Erythroblast (primary cell): Measurements from ENCODE around the gene OR51E2.

ENCODE experiments used
- DNase-seq, 2 experiments: peaks; one replicate each; lab custom pipeline; 2025; lab: John Stamatoyannopoulos, UW
- GATA1 ChIP-seq: IDR thresholded peaks from 2 replicates; pipeline ENCODE4 v1.6.1; 2011; ENCODE audit warnings: low read depth, mild to moderate bottlenecking, control low read depth, low read length, moderate library complexity
- POLR2A ChIP-seq: IDR thresholded peaks from 2 replicates; pipeline ENCODE4 v1.6.1; 2011; ENCODE audit warnings: mild to moderate bottlenecking, low read length

The OR51E2 gene

DNA sequence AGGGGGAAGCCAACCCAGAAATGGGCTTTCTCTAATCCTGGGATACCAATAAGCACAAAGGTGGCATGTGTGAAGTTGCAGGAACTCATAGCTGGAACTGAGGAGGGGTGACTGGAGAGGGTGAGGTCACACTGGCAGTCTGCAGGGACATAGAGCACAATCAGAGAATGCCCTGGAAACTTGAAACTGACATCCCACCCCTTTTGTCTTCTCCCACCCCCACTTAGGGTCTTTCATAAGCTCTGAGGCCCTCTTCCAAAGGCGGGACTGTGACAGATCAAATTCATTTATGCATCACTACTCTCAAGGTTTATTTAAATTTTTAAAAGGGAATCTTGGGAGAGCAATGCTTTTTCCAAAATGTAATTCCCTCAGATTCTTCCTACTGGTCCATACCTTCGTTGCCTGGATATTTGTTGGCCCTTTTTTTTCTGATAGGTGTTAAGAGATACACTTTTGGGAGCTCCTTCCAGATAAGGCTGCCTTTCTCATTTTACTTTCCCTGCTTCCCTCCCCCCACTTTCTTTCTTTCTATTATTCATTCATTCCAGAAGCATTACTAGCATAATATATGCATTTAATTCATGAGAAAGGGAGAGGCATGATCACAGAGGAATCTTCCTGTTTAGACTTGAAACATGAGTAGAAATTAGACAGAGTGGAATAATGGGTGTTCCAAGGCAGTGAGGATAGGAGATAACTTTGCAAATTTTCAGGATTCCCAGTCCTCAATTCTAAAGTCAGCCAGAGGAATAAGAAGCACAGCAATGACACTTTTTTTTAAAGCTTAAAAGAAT is 14.8 kb downstream of the OR51E2 start:
- TF ChIP-seq POLR2A = no peak
- no peak for TF ChIP-seq GATA1
- no peak for DNase-seq

DNA sequence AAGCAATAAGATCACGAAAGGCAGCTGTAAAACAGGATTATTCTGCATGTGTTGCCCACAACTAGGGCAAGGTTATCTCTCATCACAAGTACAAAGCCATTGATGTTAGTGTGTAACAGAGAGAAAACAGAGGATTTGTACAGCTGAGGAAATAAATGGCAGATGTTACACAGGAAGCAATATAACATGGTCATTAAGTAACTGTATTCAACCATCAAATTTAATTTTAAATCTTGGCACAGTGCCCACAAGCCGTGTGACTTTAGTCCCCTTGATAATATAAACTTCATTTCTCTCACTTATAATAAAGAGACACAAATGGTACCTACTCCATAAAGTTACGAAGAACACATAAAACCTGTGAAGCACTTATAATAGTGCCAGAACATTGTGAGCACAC is 17.3 kb downstream of the OR51E2 start:
- no peak for DNase-seq
- TF ChIP-seq GATA1 = no peak
- no peak for TF ChIP-seq POLR2A

DNA sequence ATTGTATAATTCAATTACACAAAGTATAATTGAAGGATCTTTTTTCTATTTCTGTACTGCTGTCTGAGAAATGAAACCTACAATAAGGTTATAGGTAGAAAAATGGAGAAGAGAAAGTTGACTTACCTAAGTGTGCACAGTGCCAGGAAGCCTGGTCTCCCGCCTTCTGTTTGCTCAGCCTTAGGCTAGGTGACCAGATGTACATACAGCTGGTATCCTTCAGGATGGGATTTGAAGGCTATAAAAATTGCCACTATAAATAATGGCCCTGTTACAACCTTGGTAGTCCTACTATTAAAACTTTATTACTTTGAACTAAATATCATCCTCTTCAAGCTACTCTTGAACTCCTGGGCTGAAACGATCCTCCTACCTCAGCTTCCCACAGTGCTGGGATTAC is 19.7 kb downstream of the OR51E2 start:
- DNase-seq = no peak
- TF ChIP-seq GATA1 (no peak), POLR2A (no peak)

DNA sequence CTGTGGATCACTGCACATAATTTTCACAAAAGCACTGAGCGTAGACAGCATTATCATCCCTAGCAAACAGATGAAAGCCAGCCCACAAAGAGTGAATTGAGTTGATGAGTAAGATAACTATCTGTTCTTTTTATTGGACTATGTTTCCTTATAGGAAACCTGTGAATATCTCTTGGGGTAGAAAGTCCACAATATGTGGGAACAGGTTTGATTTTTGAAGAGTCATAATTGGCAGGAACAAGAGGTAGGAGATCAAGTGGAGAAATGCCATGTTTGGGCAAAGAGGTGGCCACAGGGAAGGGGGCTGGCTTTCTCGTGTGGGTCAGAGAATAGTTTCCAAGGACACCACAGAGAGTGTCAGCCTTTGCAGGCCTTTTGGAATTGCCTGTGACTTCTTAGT is 23.9 kb downstream of the OR51E2 start:
- DNase-seq = no peak
- TF ChIP-seq POLR2A = no peak
- no peak for TF ChIP-seq GATA1

DNA sequence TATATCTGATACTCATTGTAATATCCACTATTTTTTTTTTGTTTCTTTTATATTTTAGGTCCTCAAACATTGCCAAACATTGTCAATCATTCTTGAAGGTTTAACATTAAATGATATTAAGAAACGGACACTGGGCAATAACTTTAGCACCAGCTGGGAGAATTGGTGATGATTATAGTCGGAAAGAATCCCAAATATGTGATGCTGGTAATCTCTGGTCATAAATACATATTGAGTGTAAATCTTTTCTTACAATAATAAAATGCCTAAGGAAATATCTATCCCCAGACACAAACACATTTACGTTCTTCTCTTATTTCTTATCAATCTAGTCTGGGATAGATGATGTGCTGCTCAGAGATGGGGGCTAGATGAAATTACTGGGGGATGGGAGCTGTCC is 25.2 kb downstream of the OR51E2 start:
- no peak for DNase-seq
- TF ChIP-seq GATA1 (no peak), POLR2A (no peak)

DNA sequence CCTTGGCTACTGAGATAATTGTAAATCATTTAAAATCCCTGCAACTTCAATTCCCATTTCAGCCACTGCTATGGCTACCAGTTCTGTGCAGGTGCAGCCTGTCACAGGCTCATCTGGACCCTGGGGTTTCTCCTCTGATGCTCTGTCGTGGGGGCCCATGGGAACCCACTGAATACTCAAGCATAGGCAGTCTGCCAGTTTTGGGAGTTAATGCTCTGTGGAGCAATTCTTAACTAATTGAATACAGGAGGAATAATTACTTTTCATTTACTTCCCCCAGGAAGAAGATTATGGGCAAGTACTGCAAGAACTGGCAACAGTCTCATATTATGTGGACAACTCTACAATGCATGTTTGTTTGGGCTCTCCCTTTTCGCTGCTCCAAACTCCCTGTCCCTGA is 25.9 kb downstream of the OR51E2 start:
- no peak for TF ChIP-seq GATA1
- TF ChIP-seq POLR2A = no peak
- DNase-seq = no peak

DNA sequence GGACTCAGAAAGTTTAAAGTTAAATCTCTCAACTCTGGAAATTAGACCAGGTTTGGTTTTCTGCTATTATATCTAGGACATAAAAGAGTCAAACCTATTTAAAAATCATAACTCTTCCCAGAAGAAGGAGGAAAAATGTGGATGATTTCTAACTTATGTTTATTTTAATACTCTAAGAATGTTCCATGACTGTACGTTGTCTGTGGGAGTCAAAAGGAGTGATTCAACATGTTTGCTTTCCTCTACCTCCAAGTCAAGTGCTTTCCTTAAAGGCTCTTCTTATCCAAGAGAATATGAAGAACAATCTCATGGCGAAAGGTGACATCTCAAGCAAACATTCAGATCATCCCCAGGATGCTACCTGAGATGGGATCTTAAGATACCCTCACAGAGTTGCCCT is 32.2 kb downstream of the OR51E2 start:
- no peak for TF ChIP-seq GATA1
- DNase-seq = no peak

DNA sequence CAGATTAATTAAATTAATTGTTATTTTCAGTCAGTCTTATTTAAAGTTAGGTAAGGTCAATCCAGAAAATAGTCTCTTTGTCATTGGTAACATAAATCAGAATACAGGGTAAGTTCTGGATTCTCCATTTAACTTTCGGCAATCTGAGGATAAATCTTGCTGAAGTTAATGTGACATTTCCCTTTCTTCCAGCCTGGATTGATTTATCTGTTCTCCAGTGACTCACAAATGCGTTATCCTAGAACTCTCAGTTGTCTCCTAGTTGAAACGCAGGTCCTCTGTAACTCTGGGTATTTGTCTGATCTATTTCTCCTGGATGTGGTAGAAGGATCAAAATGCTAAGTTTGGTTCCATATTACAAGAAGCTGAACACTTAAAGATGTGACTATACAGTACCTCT is 32.9 kb downstream of the OR51E2 start:
- no peak for DNase-seq
- TF ChIP-seq POLR2A = no peak
- no peak for TF ChIP-seq GATA1

DNA sequence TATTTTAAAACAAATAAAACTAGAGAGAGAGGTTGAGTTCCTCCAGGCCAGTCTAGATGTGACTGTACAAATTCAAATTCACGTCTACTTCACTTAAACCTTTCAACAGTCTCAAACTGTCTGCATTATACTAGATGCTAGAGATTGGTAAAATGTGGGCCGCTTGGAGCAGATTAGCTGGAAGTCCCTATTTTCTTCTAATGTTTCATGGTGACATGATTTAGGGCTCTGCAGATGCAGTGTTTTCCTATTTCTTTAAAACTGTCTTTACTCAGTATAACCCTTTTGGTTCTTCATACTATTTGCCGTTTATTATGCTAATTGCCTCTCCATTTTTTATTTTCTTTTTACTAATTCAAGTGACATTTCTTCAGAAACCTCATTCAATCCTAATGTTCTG is 33.5 kb downstream of the OR51E2 start:
- no peak for TF ChIP-seq POLR2A
- TF ChIP-seq GATA1 = no peak
- no peak for DNase-seq

DNA sequence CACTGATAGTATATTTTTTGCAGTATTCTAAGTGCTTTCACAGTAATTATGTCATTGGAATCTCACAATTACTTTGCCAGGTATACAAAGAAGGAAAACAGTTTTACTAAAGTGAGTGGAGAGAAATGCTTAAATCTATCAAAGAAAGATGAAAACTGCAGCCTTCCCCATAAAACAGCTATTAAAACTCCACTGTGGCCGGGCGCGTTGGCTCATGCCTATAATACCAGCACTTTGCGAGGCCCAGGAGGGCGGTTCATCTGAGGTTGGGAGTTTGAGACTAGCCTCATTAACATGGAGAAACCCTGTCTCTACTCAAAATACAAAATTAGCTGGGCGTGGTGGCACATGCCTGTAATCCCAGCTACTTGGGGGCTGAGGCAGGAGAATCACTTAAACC is 34.8 kb downstream of the OR51E2 start:
- TF ChIP-seq POLR2A = no peak
- TF ChIP-seq GATA1 = no peak

DNA sequence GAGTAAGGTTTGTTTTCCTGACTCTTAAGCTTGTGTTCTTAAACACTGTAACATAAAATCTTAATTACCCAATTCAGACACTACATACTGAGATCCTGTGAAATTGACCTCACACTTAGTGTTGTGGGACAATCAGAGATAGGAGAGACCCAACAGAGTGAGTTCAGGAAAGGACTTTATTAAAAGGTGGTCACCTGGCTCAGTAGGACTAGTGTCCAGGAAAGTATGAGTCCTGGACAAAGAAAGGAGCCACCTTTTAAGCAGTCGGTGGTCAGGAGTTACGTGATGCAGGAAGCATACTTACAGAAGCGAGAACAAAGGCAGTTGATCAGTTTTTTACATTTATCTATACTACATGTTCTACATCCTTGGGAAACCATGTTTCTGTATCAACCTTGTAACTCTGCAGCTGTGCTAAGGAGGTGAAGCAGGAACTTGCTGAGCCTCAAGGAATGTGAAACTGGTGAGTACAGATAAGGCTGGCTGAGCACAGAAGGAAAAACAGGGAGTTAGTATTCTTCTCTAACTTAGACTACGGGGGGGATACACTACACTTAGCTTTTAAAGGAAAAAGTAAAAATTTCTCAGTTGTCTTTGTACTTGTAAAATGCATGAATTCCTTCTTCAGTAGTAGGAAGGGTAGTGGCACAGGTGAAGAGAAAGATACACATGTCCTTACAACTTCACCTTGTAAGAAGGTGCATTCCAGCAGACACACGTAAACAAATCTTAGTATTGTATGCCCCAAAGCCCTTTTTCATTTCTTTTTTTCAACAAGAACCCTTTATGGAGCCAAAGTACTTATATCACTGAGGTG is 38.8 kb downstream of the OR51E2 start:
- TF ChIP-seq GATA1 (no peak), POLR2A (no peak)
- DNase-seq = peak; percentile 47 to 80

More for the DNA sequence above, 34.8 kb downstream of the OR51E2 start:
- no peak for DNase-seq

DNA sequence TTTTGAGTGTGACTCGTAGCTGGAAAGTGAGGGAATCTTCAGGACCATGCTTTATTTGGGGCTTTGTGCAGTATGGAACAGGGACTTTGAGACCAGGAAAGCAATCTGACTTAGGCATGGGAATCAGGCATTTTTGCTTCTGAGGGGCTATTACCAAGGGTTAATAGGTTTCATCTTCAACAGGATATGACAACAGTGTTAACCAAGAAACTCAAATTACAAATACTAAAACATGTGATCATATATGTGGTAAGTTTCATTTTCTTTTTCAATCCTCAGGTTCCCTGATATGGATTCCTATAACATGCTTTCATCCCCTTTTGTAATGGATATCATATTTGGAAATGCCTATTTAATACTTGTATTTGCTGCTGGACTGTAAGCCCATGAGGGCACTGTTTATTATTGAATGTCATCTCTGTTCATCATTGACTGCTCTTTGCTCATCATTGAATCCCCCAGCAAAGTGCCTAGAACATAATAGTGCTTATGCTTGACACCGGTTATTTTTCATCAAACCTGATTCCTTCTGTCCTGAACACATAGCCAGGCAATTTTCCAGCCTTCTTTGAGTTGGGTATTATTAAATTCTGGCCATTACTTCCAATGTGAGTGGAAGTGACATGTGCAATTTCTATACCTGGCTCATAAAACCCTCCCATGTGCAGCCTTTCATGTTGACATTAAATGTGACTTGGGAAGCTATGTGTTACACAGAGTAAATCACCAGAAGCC is 42.9 kb downstream of the OR51E2 start:
- TF ChIP-seq GATA1 = no peak
- TF ChIP-seq POLR2A = no peak
- no peak for DNase-seq

DNA sequence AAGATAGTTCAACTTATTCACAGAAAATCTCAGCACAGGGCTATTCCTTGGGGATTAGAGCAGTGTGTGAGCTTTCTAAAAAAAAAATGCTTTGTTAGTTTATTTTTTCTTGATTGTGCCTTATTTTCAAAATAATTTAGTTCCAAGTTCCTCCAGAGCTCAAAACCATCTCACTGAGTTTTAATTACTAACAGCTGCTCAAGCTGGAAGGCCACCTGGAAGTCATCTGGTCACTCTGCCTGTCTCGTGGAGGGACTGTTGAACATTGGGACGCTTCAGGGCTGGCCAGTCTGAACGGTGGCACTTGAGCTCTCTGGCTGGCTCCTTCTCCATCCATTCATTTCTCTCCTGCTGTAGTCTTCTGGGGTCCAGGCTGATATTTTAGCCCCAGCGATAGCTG is 49.9 kb downstream of the OR51E2 start:
- DNase-seq = no peak

DNA sequence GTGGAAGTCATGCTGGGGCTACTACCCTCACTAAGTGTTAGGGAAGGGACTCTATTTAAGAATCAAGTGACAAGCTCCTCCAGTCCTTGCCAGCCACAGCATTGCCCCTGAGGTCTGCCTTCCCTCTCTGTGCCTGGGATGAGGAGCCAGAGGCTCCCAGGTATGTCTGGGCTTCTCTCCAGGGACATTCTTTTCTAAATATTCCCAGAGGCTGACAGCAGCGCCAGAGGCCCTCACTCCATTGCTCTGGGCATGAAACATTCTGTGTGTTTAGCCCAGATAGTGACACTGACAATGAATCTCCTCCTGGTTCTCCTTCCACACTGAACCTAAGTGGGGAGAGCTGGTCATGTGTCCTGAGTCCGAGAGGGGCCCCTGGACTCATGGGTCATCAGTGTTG is 51.7 kb downstream of the OR51E2 start:
- DNase-seq = no peak
- no peak for TF ChIP-seq POLR2A
- no peak for TF ChIP-seq GATA1

More for the DNA sequence above, 49.9 kb downstream of the OR51E2 start:
- TF ChIP-seq GATA1 (no peak), POLR2A (no peak)

DNA sequence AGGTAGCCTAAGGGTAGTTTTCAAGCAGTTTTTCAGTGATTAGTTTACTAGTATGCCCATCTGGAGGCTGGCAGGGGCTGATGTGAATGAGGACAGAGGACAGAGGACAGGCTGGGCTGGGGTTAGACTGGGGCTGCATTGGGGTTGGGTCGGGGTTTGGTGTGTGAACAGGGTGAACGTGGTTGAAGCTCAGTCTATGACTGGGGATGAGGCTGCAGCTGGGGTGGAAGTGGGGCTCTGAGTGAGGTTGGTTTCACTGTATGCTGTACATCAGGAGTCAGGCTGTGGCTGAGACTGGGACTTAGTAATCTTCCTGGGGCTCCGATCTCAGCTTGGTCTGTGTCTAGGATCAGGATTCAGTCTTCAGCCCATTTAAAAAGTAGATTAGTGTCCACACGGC is 53.4 kb downstream of the OR51E2 start:
- TF ChIP-seq POLR2A = no peak
- no peak for TF ChIP-seq GATA1

More for the DNA sequence above, 53.4 kb downstream of the OR51E2 start:
- no peak for DNase-seq
